Head of caudate nucleus (tissue), 42 donors: ENCODE results near the gene CALCA.

Experiments
- DNase-seq, 42 donors: peaks; one replicate each; pipeline versions ENCODE4 v3.0.0 to v3.0.0-alpha.2; 2020 to 2021; ENCODE audit warnings: mixed read lengths in 7 of 42
- intact Hi-C: fragments of 100-400 bp; cut with DNase I; formaldehyde crosslinking; loops from one replicate; pipeline ENCODE4 v1.15.0; 2022

The CALCA gene

GRCh38 chr11:14953904-14954303 is 18.2 kb downstream of the CALCA start:
- DNase-seq: no peak

GRCh38 chr11:14949437-14950147 is 22.6 kb downstream of the CALCA start:
- DNase-seq: no peak
- intact Hi-C loops: no loop called here

More at GRCh38 chr11:14953904-14954303, 18.2 kb downstream of the CALCA start:
- intact Hi-C loops: no loop called here

GRCh38 chr11:14942745-14943144 is 29.4 kb downstream of the CALCA start:
- intact Hi-C loops: no loop called here
- DNase-seq: no peak

- no peak for DNase-seq
- intact Hi-C loops: no loop called here
Observed at GRCh38 chr11:14938936-14939335, 33.2 kb downstream of the CALCA start.

- intact Hi-C loops: no loop called here
- DNase-seq: no peak
Observed at GRCh38 chr11:14934641-14935351, 37.4 kb downstream of the CALCA start.

- DNase-seq: no peak
- intact Hi-C loops: no loop called here
Observed at GRCh38 chr11:14932447-14932846, 39.7 kb downstream of the CALCA start.

GRCh38 chr11:14930369-14930768 is 41.8 kb downstream of the CALCA start:
- no peak for DNase-seq
- intact Hi-C loops: no loop called here

GRCh38 chr11:14927146-14927545 is 45.0 kb downstream of the CALCA start:
- DNase-seq: no peak
- intact Hi-C loops: no loop called here

- intact Hi-C loops: no loop called here
- DNase-seq: no peak
Observed at GRCh38 chr11:14924318-14924717, 47.8 kb downstream of the CALCA start.
